WTC11 (cell line): Measurements from ENCODE around the gene EPB41. TPM values are rescaled to one million over a fixed set of nuclear protein-coding genes. Genes with fewer than 3 reads are reported as not detected.
A peak's percentile ranks its signal among the peaks of the same experiment; 100 is the strongest.

ENCODE experiments used
- ATAC-seq: fragments of 200-7000 bp; cut with Tn5 transposase; 2 replicates; pipeline ENCODE4 v1.10.0; 2021; ENCODE audit warnings: mild to moderate bottlenecking, moderate library complexity
- CTCF ChIA-PET: fragments of 300-600 bp; sonication (Branson Sonifier 250); formaldehyde crosslinking; loops from one replicate; lab custom pipeline; 2021; ENCODE audit warnings: antibody characterized with exemption; lab: Charles Lee
- POLR2A ChIA-PET: fragments of 350-600 bp; sonication (Branson Sonifier 250); formaldehyde crosslinking; loops from one replicate; lab custom pipeline; 2021; ENCODE audit warnings: antibody characterized with exemption; lab: Charles Lee
- DNase-seq: peaks from one replicate; pipeline ENCODE4 v3.0.0; 2021; ENCODE audit warnings: low spot score
- H3K27ac Mint-ChIP-seq: 2 replicates; pipeline ENCODE4 v1.8.0; 2021; ENCODE audit warnings: mixed read lengths
- H3K27me3 Mint-ChIP-seq: 2 replicates; pipeline ENCODE4 v1.8.0; 2021; ENCODE audit warnings: low read depth, mild to moderate bottlenecking, moderate library complexity, mixed read lengths
- H3K36me3 Mint-ChIP-seq: 2 replicates; pipeline ENCODE4 v1.8.0; 2021; ENCODE audit warnings: mixed read lengths
- H3K4me1 Mint-ChIP-seq: 2 replicates; pipeline ENCODE4 v1.8.0; 2022; ENCODE audit warnings: mixed read lengths
- H3K4me3 Mint-ChIP-seq: 2 replicates; pipeline ENCODE4 v1.8.0; 2021; ENCODE audit warnings: mild to moderate bottlenecking, moderate library complexity, mixed read lengths
- H3K9me3 Mint-ChIP-seq: 2 replicates; pipeline ENCODE4 v1.8.0; 2021; ENCODE audit warnings: mixed read lengths
- ATF1 ChIP-seq: sonication (generic); formaldehyde crosslinking; IDR thresholded peaks from 2 replicates; pipeline ENCODE4 v1.8.1; 2023; ENCODE audit warnings: mild to moderate bottlenecking, moderate library complexity, missing genetic modification reagents
- ATF3 ChIP-seq: sonication (generic); formaldehyde crosslinking; conservative IDR thresholded peaks from 2 replicates; pipeline ENCODE4 v1.8.1; 2022; ENCODE audit warnings: mild to moderate bottlenecking, missing genetic modification reagents
- ATF6 ChIP-seq: sonication (generic); formaldehyde crosslinking; IDR thresholded peaks from 2 replicates; pipeline ENCODE4 v1.8.1; 2023; ENCODE audit warnings: mild to moderate bottlenecking, missing genetic modification reagents
- E2F4 ChIP-seq: sonication (generic); formaldehyde crosslinking; IDR thresholded peaks from 2 replicates; pipeline ENCODE4 v1.8.1; 2022; ENCODE audit warnings: low read depth, mild to moderate bottlenecking, moderate library complexity, missing genetic modification reagents, borderline replicate concordance
- FOXP1 ChIP-seq: sonication (generic); formaldehyde crosslinking; IDR thresholded peaks from 2 replicates; pipeline ENCODE4 v1.8.0; 2022; ENCODE audit warnings: missing genetic modification reagents, mild to moderate bottlenecking, moderate library complexity, borderline replicate concordance
- NFE2L1 ChIP-seq: sonication (generic); formaldehyde crosslinking; IDR thresholded peaks from 2 replicates; pipeline ENCODE4 v1.8.1; 2023; ENCODE audit warnings: missing genetic modification reagents
- RELA ChIP-seq: sonication (generic); formaldehyde crosslinking; IDR thresholded peaks from 2 replicates; pipeline ENCODE4 v1.8.1; 2022; ENCODE audit warnings: missing genetic modification reagents, mild to moderate bottlenecking, borderline replicate concordance
- SP1 ChIP-seq: sonication (generic); formaldehyde crosslinking; conservative IDR thresholded peaks from 2 replicates; pipeline ENCODE4 v1.8.1; 2022; ENCODE audit warnings: missing genetic modification reagents
- STAT6 ChIP-seq: sonication (generic); formaldehyde crosslinking; conservative IDR thresholded peaks from 2 replicates; pipeline ENCODE4 v1.8.1; 2023; ENCODE audit warnings: mild to moderate bottlenecking, low read depth, missing genetic modification reagents, moderate library complexity
- TCF7 ChIP-seq: sonication (generic); formaldehyde crosslinking; IDR thresholded peaks from 2 replicates; pipeline ENCODE4 v1.8.0; 2022; ENCODE audit warnings: mild to moderate bottlenecking, low read depth, missing genetic modification reagents, moderate library complexity
- TEAD4 ChIP-seq: sonication (generic); formaldehyde crosslinking; IDR thresholded peaks from 2 replicates; pipeline ENCODE4 v1.8.0; 2022; ENCODE audit warnings: mild to moderate bottlenecking, missing genetic modification reagents
- ZMAT4 ChIP-seq: fragments of 250-450 bp; sonication (Bioruptor Pico); IDR thresholded peaks from 2 replicates; pipeline ENCODE4 v1.9.0; 2021; ENCODE audit warnings: mild to moderate bottlenecking
- ZNF263 ChIP-seq: sonication (generic); formaldehyde crosslinking; IDR thresholded peaks from 2 replicates; pipeline ENCODE4 v1.8.1; 2022; ENCODE audit warnings: low read depth, mild to moderate bottlenecking, moderate library complexity, missing genetic modification reagents
- total RNA-seq: library from RNA; stranded (reverse); gene quantifications from 3 replicates; pipeline ENCODE4 v1.2.3, GENCODE V29; 2021

Gene EPB41
- total RNA-seq, 1 experiment from 2014 or later = 85.0 TPM

GRCh38 chr1:28973596-28974421, 59.4 kb downstream of the EPB41 start (continued):
- TF ChIP-seq E2F4 (CRISPR knock-in tag) (no peak), RELA (CRISPR knock-in tag) (no peak), ZNF263 (CRISPR knock-in tag) (no peak)

GRCh38 chr1:28974432-28974831, 60.1 kb downstream of the EPB41 start:
- DNase-seq (no peak), ATAC-seq (no peak)
- Mint-ChIP-seq H3K27me3 (no peaks in the 10 kb centered on the region), H3K9me3 (no peaks in the 10 kb centered on the region), H3K36me3 (no peaks in the 10 kb centered on the region), H3K27ac (peak overlapping the region; percentile 39), H3K4me1 (peaks cover 20% of the 10 kb centered on the region), H3K4me3 (no peak overlapping the region)
- POLR2A ChIA-PET = no interaction called here
- TF ChIP-seq TCF7 (CRISPR knock-in tag) (no peak), NFE2L1 (CRISPR knock-in tag) (no peak)
- CTCF ChIA-PET = interaction anchor here (1.1 to 1.5 kb wide), 3 partner anchors 9 to 188 kb away, joined by 3 to 5 read pairs (median 4); no protein-coding TSS in a partner anchor

- no peak overlapping the region for H3K27ac Mint-ChIP-seq
- no peak for ATAC-seq
- TF ChIP-seq FOXP1 (CRISPR knock-in tag) = no peak
- no peak for TF ChIP-seq ATF1 (CRISPR knock-in tag)
- no peak for TF ChIP-seq SP1 (CRISPR knock-in tag)
- no peak for TF ChIP-seq TEAD4 (CRISPR knock-in tag)
- TF ChIP-seq ATF6 = no peak
- TF ChIP-seq E2F4 (CRISPR knock-in tag) = no peak
- TF ChIP-seq ZMAT4 (CRISPR knock-in tag) = no peak
- TF ChIP-seq, all 79 proteins: peak for 0
- ChIA-PET POLR2A (no interaction called here), CTCF (interaction anchor here (0.6 to 1.5 kb wide), 3 partner anchors 92 to 131 kb away, joined by 3 to 9 read pairs (median 5); no protein-coding TSS in a partner anchor)
- DNase-seq = no peak
- H3K4me3 Mint-ChIP-seq = no peak overlapping the region
- no peaks in the 10 kb centered on the region for H3K27me3 Mint-ChIP-seq
- H3K36me3 Mint-ChIP-seq = no peaks in the 10 kb centered on the region
- H3K9me3 Mint-ChIP-seq = no peaks in the 10 kb centered on the region
- H3K4me1 Mint-ChIP-seq = peaks cover 24% of the 10 kb centered on the region
Measured at GRCh38 chr1:28976248-28976647, 61.9 kb downstream of the EPB41 start.

GRCh38 chr1:28981210-28981609, 66.8 kb downstream of the EPB41 start:
- Mint-ChIP-seq H3K27me3 (no peaks in the 10 kb centered on the region), H3K36me3 (no peaks in the 10 kb centered on the region), H3K27ac (peak overlapping the region; percentile 9; the same call in 1 of the 2 replicates), H3K4me3 (no peak overlapping the region), H3K4me1 (peaks cover 41% of the 10 kb centered on the region), H3K9me3 (no peaks in the 10 kb centered on the region)
- TF ChIP-seq ATF3 (no peak), STAT6 (CRISPR knock-in tag) (no peak)
- CTCF ChIA-PET = interaction anchor here (0.7 to 1.4 kb wide), 3 partner anchors 8 to 88 kb away, joined by 3 to 8 read pairs (median 3); no protein-coding TSS in a partner anchor
- no peak for DNase-seq
- POLR2A ChIA-PET = no interaction called here
- no peak for ATAC-seq
